ENCODE data around the gene TRANK1. TPM values are rescaled to one million over a fixed set of nuclear protein-coding genes. Genes with fewer than 3 reads are reported as not detected.

TRANK1 gene
- total RNA-seq, 4 donors from 2014 or later = 8.7 to 12.6 (median 10.5) TPM

DNA sequence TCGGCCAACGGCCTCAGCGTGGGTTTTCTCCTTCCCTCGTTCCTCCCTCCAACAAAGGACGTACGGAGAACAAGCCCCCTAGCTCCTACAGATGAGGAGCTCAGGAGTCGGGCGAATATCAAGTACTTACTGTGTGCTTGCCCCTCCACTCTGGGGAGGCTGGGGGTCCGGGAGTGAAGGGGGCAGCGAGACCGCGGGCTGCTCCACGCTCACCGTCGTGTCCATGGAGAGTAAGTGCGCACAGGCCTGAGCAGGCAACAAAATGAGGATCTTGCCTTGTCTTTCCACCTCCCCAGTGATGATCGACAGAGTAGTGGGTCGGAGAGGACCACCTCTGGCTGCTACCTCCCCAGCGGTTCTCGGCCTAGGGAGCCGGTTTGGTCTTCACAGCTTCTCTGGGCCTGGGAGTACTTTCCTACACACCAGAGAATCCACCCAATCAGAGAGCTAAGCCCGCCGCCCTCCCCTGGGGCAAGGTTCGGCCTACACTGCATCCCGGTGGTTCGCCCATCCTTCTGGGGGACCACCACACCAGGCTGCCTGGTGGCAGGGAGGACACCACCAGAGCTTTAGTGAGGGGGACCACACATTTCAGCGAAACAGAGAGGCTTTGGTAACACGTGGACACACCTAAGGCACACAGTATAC, 603 bp upstream of the TRANK1 start:
- Histone ChIP-seq H3K27ac (peak overlapping the region in 2 of 4 donors; percentile 81 to 85), H3K9me3 (peaks cover 0 to 22% (median 6%) of the 10 kb centered on the region in 4 donors), H3K27me3 (peaks cover 0 to 5% of the 10 kb centered on the region in 2 donors), H3K4me1 (peaks cover 0 to 32% (median 8%) of the 10 kb centered on the region in 4 donors), H3K4me3 (peak overlapping the region in 3 of 4 donors; percentile 44 to 90 (median 65)), H3K36me3 (no peaks in the 10 kb centered on the region)
- TF ChIP-seq POLR2A (IDR thresholded peaks at IDR 0.05) (no peak), EP300 (IDR thresholded peaks at IDR 0.05) (no peak)
- TF ChIP-seq, protein P1, sequence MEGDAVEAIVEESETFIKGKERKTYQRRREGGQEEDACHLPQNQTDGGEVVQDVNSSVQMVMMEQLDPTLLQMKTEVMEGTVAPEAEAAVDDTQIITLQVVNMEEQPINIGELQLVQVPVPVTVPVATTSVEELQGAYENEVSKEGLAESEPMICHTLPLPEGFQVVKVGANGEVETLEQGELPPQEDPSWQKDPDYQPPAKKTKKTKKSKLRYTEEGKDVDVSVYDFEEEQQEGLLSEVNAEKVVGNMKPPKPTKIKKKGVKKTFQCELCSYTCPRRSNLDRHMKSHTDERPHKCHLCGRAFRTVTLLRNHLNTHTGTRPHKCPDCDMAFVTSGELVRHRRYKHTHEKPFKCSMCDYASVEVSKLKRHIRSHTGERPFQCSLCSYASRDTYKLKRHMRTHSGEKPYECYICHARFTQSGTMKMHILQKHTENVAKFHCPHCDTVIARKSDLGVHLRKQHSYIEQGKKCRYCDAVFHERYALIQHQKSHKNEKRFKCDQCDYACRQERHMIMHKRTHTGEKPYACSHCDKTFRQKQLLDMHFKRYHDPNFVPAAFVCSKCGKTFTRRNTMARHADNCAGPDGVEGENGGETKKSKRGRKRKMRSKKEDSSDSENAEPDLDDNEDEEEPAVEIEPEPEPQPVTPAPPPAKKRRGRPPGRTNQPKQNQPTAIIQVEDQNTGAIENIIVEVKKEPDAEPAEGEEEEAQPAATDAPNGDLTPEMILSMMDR (IDR thresholded peaks at IDR 0.05) = no peak
- WGBS, 2 donors = 72 to 78% methylated on average over 28 of the region's 28 CpGs
- DNase-seq (ENCODE audit: low spot score in 2 of 2) = no peak

DNA sequence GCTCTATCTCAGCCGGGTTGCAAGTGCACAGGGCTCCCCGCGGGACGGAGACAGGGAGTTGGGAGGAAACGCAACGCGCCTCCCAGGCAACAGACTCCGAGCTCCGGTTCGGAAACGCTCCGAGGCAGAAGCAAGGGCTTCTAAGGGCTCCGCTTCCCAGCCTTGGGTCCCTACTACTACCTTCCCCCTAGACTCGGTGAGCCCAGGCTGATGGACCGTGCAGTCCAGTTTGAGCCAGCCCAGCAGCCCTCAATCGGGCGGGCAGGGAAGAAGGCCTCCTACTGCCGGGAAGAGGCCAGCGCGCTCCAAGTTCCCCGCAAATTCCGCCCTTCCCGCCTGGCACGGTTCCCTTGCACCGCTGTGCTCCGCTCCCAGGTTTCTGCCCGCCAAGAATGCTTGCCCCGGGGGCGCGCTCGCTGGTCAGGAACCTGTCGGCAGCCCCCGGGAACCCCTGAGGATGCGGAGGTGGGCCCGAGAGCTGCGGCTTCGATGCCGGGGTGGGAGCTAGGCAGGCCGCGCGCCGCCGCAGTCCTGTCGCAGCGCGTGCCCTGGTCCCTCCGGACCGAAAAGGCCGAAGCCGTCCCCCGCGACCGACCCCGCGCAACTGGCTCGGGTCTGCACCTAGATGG, 728 bp downstream of the TRANK1 start:
- Histone ChIP-seq H3K9me3 (peaks cover 0 to 22% (median 6%) of the 10 kb centered on the region in 4 donors), H3K27ac (peak overlapping the region; percentile 4 to 85 (median 81)), H3K4me1 (peaks cover 0 to 33% (median 8%) of the 10 kb centered on the region in 4 donors), H3K4me3 (peak overlapping the region; percentile 44 to 90 (median 73)), H3K27me3 (peaks cover 0 to 5% of the 10 kb centered on the region in 2 donors), H3K36me3 (no peaks in the 10 kb centered on the region)
- peak in 1 of 2 donors; percentile 34 for DNase-seq (ENCODE audit: low spot score in 2 of 2)
- peak in 1 of 2 donors; percentile 40 for TF ChIP-seq EP300 (IDR thresholded peaks at IDR 0.05)
- TF ChIP-seq, protein P1 (IDR thresholded peaks at IDR 0.05) = peak in 1 of 5 experiments; percentile 18
- TF ChIP-seq POLR2A (IDR thresholded peaks at IDR 0.05) = no peak
- 0% methylated on average over 14 to 27 of the region's 56 CpGs for WGBS, 2 donors

DNA sequence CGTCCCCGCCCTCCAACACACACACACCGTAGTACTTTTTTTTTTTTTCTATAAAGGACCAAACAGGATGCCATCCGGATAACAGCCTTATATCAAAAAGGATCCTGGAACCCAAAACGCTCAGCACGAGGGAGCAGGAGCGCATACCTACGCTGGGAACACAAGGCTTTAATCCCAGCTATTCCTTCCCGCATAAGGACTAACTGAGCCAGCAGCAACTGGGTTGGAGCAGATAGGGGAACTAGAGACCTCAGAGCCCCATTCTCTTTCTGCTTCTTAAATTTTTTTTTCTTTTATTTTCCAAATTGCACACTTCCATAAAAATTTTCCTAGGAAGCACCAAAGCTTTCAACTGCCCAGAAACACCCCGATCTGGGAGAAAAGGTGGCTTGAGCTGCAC, 1.3 kb downstream of the TRANK1 start:
- DNase-seq (ENCODE audit: low spot score in 2 of 2) = no peak
- H3K27ac ChIP-seq = peak overlapping the region in 3 of 4 donors; percentile 81 to 85 (median 81)
- H3K27me3 ChIP-seq = peaks cover 0 to 5% of the 10 kb centered on the region in 2 donors
- peaks cover 0 to 33% (median 8%) of the 10 kb centered on the region in 4 donors for H3K4me1 ChIP-seq
- 25 to 43% methylated on average over 10 of the region's 10 CpGs for WGBS, 2 donors
- H3K9me3 ChIP-seq = peaks cover 0 to 22% (median 6%) of the 10 kb centered on the region in 4 donors
- TF ChIP-seq EP300 (IDR thresholded peaks at IDR 0.05) (no peak), POLR2A (IDR thresholded peaks at IDR 0.05) (no peak)
- TF ChIP-seq, protein P1 (IDR thresholded peaks at IDR 0.05) = no peak
- H3K36me3 ChIP-seq = no peaks in the 10 kb centered on the region
- H3K4me3 ChIP-seq = peak overlapping the region; percentile 44 to 90 (median 73)

DNA sequence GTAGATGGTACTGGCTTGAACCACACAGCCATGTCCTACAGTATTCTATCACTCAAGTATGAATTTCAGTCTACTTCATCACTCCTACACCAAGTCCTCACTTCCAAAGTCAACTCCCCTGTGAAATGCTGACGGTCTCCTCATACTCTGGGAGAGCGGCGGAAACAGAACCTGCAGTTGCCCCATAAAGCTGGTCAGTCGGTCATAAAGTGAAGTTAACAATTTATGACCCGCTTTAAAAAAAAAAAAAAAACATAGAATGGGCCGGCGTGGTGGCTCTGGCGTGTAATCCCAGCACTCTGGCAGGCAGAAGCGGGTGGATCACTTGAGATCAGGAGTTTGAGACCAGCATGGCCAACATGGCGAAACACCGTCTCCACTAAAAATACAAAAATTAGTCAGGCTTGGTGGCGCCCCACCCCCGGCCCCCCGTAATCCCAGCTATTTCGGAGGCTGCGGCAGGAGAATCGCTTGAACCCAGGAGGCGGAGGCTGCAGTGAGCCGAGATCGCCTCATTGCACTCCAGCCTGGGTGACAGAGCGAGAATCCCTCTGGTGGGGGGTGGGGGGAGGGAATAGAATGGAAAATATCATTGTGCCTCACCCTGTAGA, 2.1 kb downstream of the TRANK1 start:
- no peak overlapping the region for H3K4me3 ChIP-seq

More for the DNA sequence above, 2.1 kb downstream of the TRANK1 start:
- 91 to 93% methylated on average over 21 of the region's 21 CpGs for WGBS, 2 donors
- H3K9me3 ChIP-seq = peaks cover 0 to 13% (median 3%) of the 10 kb centered on the region in 4 donors
- no peak for DNase-seq (ENCODE audit: low spot score in 2 of 2)
- no peaks in the 10 kb centered on the region for H3K36me3 ChIP-seq
- TF ChIP-seq EP300 (IDR thresholded peaks at IDR 0.05) (no peak), POLR2A (IDR thresholded peaks at IDR 0.05) (no peak)
- TF ChIP-seq, protein P1 (IDR thresholded peaks at IDR 0.05) = no peak
- H3K27ac ChIP-seq = no peak overlapping the region
- H3K4me1 ChIP-seq = peaks cover 0 to 33% (median 8%) of the 10 kb centered on the region in 4 donors
- peaks cover 0 to 5% of the 10 kb centered on the region in 2 donors for H3K27me3 ChIP-seq
